ENCODE data around the gene RPN2.

The RPN2 gene

DNA sequence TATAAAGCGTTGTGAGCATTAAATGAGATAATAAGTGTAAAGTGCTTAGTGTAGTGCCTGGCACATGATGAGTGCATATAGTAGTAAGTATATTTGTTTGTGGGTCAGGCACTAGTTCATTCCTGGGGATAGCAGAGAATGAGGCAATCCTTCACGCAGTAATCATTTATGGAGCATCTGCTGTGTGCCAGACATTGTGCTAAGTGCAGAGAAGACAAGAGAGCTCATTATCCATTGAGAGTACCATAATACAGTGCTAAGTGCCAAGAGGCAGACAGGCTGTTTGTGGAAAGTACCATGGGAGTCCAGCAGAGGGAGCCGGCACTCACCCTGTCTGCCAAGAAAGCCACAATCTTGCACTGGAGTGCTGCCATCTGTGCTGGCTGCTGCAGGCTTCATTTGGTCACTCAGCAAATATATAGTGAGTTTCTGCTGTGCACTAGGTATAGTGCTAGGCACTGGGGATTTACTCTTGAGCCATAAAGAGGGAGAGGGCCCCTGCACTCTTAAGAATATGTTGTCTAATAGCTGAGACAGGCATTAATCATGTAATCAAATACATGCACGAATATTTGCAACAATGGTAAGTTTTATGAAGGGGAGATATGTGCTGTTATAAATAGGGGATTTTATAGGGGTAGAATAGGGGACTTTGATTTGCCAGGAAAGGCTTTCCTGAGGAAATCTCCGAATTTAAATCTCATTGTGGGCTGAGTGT is 13.2 kb downstream of the RPN2 start:
- H3K4me3 ChIP-seq (ENCODE audit: low read length) = no peak overlapping the region
- DNase-seq (ENCODE audit: low read depth) = peak; percentile 79
- TF ChIP-seq, protein P1, sequence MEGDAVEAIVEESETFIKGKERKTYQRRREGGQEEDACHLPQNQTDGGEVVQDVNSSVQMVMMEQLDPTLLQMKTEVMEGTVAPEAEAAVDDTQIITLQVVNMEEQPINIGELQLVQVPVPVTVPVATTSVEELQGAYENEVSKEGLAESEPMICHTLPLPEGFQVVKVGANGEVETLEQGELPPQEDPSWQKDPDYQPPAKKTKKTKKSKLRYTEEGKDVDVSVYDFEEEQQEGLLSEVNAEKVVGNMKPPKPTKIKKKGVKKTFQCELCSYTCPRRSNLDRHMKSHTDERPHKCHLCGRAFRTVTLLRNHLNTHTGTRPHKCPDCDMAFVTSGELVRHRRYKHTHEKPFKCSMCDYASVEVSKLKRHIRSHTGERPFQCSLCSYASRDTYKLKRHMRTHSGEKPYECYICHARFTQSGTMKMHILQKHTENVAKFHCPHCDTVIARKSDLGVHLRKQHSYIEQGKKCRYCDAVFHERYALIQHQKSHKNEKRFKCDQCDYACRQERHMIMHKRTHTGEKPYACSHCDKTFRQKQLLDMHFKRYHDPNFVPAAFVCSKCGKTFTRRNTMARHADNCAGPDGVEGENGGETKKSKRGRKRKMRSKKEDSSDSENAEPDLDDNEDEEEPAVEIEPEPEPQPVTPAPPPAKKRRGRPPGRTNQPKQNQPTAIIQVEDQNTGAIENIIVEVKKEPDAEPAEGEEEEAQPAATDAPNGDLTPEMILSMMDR (IDR thresholded peaks at IDR 0.05; ENCODE audit: insufficient read depth, low read depth, low read length, missing control alignments) = peak; percentile 96

DNA sequence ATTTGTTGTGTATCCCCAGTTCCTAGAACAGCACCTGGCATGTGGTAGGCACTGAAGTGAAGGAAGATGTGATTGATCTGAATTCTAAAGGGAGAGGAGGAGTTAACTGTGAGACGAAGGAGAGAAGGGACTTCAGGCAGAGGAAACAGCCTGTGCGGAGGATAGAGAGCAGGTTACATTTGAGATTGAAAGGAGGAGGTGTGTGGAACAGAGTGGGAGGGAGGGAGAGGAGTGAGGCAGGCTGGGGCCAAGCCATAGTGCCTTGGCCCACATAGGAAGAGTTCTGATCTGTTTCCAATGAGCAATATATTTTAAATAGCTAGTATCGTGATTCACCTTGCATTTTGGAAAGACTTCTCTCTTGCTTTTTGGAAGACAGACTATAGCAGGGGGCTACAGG is 14.1 kb downstream of the RPN2 start:
- H3K4me3 ChIP-seq (ENCODE audit: low read length) = no peak overlapping the region
- no peak for DNase-seq (ENCODE audit: low read depth)
- TF ChIP-seq, protein P1 (IDR thresholded peaks at IDR 0.05; ENCODE audit: insufficient read depth, low read depth, low read length, missing control alignments) = no peak

DNA sequence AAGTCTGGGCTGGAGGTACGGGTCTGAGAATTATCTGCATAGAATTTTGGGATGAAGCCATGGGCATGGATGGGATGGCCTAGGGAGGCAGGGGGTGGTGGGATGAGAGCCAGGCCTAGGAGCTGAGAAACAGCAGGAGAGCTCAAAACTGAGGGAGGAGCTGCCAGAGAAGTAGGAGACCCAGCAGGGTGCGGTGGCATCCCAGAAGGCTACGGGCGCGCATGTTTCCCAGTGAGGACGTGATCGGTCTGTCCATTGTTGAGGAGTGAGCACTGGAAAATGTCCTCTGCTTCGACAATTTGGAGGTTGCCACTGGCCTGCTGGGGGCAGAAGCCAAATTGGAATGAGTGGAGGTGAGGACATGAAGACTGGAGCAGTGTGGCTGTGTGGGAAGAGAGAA is 14.7 kb downstream of the RPN2 start:
- H3K4me3 ChIP-seq (ENCODE audit: low read length) = no peak overlapping the region
- TF ChIP-seq, protein P1 (IDR thresholded peaks at IDR 0.05; ENCODE audit: insufficient read depth, low read depth, low read length, missing control alignments) = no peak

DNA sequence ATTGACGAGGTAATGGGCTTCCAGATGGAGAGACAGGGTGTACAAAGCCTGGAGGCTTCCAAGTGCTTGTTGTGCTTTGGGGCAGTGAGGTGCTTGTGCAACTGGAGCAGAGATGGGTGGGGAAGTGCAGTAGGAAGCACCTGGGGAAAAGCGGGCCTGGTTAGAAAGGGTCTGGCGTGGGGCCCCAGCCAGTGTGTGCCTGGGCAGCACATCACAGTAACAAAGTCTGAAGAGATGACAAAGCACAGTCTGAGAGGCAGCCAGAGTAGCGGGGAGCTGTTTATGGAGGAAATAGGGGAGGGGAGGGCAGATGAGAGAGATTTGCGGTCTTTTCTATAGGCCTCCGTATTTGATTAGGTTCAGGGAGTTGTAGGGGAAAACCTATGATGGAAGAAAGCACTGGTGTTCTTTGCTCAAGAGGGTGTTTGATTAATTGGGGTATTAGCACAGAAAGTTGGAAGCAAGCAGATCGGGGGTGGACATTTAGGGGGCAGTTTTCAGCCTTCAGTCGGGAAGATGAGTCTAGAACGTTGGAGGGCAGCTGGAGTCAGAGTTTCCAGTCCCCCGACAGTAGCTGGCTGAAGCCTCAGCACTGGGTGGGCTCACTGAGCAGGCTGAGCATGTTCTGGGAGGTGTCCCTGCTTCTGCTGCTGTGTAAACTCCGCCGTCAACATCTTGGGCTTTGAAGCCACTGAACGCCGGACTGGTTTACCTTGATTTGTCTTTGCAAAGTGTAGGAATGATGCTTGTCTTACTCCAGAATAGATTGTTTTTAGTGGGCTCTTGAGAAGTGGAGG is 15.7 kb downstream of the RPN2 start:
- DNase-seq (ENCODE audit: low read depth) = no peak
- TF ChIP-seq, protein P1 (IDR thresholded peaks at IDR 0.05; ENCODE audit: insufficient read depth, low read depth, low read length, missing control alignments) = no peak
- no peak overlapping the region for H3K4me3 ChIP-seq (ENCODE audit: low read length)

More for the DNA sequence above, 14.7 kb downstream of the RPN2 start:
- no peak for DNase-seq (ENCODE audit: low read depth)

DNA sequence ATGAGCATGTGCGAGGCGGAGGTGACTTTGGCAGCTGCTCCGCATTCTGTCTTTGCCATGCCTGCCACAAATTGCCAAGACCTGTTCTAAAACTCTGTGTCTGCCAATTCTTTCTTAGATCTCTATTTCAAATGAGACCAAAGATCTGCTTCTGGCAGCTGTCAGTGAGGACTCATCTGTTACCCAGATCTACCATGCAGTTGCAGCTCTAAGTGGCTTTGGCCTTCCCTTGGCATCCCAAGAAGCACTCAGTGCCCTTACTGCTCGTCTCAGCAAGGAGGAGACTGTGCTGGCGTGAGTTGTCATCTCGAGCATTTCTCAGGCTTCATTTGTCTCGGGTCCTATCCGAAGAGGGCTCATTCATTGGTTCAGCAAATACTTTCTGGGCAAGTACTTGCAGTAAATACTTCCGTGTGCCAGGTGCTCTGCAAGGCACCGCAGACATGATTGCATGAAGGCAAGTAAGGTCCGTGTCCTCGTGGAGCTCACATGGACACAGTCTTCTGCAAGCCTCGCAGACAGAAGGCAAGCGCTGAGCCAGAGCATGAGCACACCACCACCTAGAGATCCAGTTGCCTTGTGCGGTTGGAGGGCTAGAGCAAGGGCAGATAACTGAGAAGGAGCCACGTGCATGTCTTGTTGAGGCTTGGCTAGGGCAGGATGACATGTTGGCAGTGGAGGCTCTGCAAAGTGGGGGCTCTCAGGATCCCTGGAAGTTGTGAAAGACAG is 20.0 kb downstream of the RPN2 start:
- DNase-seq (ENCODE audit: low read depth) = no peak
- TF ChIP-seq, protein P1 (IDR thresholded peaks at IDR 0.05; ENCODE audit: insufficient read depth, low read depth, low read length, missing control alignments) = no peak
- H3K4me3 ChIP-seq (ENCODE audit: low read length) = no peak overlapping the region

DNA sequence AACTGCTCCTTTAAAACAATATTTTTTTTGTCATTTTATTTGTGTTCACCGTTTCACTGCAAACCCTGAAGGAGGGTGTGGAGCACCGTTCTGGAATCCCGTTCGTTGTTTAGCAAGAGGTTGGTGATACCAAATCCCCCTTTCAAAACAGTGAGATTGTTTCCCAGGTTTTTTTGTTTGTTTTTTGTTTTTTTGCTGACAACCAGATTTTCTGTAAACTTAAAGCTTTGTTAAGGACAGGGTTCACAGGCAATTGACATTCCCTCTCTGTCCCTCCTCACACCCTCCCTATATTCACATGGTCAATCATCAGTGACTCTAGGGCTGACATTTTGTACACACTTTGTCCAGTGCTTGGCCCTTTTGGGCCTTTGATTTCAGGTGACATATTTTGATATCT is 21.2 kb downstream of the RPN2 start:
- TF ChIP-seq, protein P1 (IDR thresholded peaks at IDR 0.05; ENCODE audit: insufficient read depth, low read depth, low read length, missing control alignments) = no peak

More for the DNA sequence above, 21.2 kb downstream of the RPN2 start:
- DNase-seq (ENCODE audit: low read depth) = no peak
- no peak overlapping the region for H3K4me3 ChIP-seq (ENCODE audit: low read length)
